ENCODE measurements around the gene MARK3. TPM values are rescaled to one million over a fixed set of nuclear protein-coding genes. Genes with fewer than 3 reads are reported as not detected.

Gene MARK3
- total RNA-seq, 4 donors from 2014 or later: 50.7 to 111 (median 89.1) TPM

- no peaks in the 10 kb centered on the region for H3K36me3 ChIP-seq
- intact Hi-C loops (cut with DNase I; ENCODE audit: low total_unique reads): loop anchor here (5.0 kb wide), 1 partner anchor 46 kb away; no protein-coding TSS in a partner anchor
- TF ChIP-seq POLR2A (IDR thresholded peaks at IDR 0.05): no peak
- no peak for TF ChIP-seq CTCF (IDR thresholded peaks at IDR 0.05)
- no peaks in the 10 kb centered on the region for H3K27me3 ChIP-seq
- no peaks in the 10 kb centered on the region for H3K4me1 ChIP-seq
- no peak overlapping the region for H3K4me3 ChIP-seq
- peak in 1 of 2 donors; percentile 11 for DNase-seq
- no peaks in the 10 kb centered on the region for H3K9me3 ChIP-seq
- no peak overlapping the region for H3K27ac ChIP-seq
Measured at GRCh38 chr14:103501041-103501870, 116.0 kb downstream of the MARK3 start.

- intact Hi-C loops (cut with DNase I; ENCODE audit: low total_unique reads): loop anchor here (5.0 kb wide), 1 partner anchor 45 kb away; no protein-coding TSS in a partner anchor
- H3K4me3 ChIP-seq: no peak overlapping the region
- no peaks in the 10 kb centered on the region for H3K36me3 ChIP-seq
- TF ChIP-seq POLR2A (IDR thresholded peaks at IDR 0.05): no peak
- TF ChIP-seq CTCF (IDR thresholded peaks at IDR 0.05): no peak
- no peak overlapping the region for H3K27ac ChIP-seq
- no peaks in the 10 kb centered on the region for H3K27me3 ChIP-seq
- peak; percentile 8 to 9 for DNase-seq
- no peaks in the 10 kb centered on the region for H3K4me1 ChIP-seq
- H3K9me3 ChIP-seq: no peaks in the 10 kb centered on the region
Measured at GRCh38 chr14:103501921-103502669, 116.9 kb downstream of the MARK3 start.

GRCh38 chr14:103502877-103503276 is 117.7 kb downstream of the MARK3 start:
- Histone ChIP-seq H3K36me3 (no peaks in the 10 kb centered on the region), H3K9me3 (no peaks in the 10 kb centered on the region), H3K4me3 (no peak overlapping the region), H3K27me3 (no peaks in the 10 kb centered on the region), H3K27ac (no peak overlapping the region), H3K4me1 (no peaks in the 10 kb centered on the region)
- no peak for TF ChIP-seq POLR2A (IDR thresholded peaks at IDR 0.05)
- TF ChIP-seq CTCF (IDR thresholded peaks at IDR 0.05): no peak
- intact Hi-C loops (cut with DNase I; ENCODE audit: low total_unique reads): loop anchor here (5.0 kb wide), 1 partner anchor 44 kb away; no protein-coding TSS in a partner anchor
- DNase-seq: peak; percentile 4 to 6

DNA sequence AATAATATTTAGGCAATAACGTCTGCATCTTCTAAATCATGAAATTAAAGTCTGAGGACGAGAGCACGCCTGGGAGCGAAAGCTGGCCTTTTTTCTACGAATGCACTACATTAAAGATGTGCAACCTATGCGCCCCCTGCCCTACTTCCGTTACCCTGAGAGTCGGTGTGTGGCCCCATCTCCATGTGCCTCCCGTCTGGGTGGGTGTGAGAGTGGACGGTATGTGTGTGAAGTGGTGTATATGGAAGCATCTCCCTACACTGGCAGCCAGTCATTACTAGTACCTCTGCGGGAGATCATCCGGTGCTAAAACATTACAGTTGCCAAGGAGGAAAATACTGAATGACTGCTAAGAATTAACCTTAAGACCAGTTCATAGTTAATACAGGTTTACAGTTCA is 118.1 kb downstream of the MARK3 start:
- no peak for TF ChIP-seq CTCF (IDR thresholded peaks at IDR 0.05)
- no peak for TF ChIP-seq POLR2A (IDR thresholded peaks at IDR 0.05)
- Histone ChIP-seq H3K4me3 (no peak overlapping the region), H3K27me3 (no peaks in the 10 kb centered on the region), H3K9me3 (no peaks in the 10 kb centered on the region), H3K27ac (no peak overlapping the region), H3K4me1 (no peaks in the 10 kb centered on the region), H3K36me3 (no peaks in the 10 kb centered on the region)
- peak; percentile 6 to 8 for DNase-seq
- intact Hi-C loops (cut with DNase I; ENCODE audit: low total_unique reads): loop anchor here (5.0 kb wide), 1 partner anchor 44 kb away; no protein-coding TSS in a partner anchor
